NCI-H2171 treated with DMSO at 0.1 percent for 48 hours (cell line): ENCODE measurements around the gene TEX51.

Experiments used
- DNase-seq: peaks from one replicate; lab custom pipeline; 2025; lab: John Stamatoyannopoulos, UW

TEX51 gene

GRCh38 chr2:126914811-126915500 lies 16.3 kb downstream of the TEX51 start:
- peak; percentile 80 for DNase-seq

GRCh38 chr2:126915903-126916302 lies 17.2 kb downstream of the TEX51 start:
- DNase-seq, result no peak

- no peak for DNase-seq
Observed at GRCh38 chr2:126916744-126917143, 18.1 kb downstream of the TEX51 start.

GRCh38 chr2:126921066-126921465 lies 22.4 kb downstream of the TEX51 start:
- DNase-seq, result no peak

GRCh38 chr2:126930970-126931590 lies 32.4 kb downstream of the TEX51 start:
- DNase-seq, result no peak

GRCh38 chr2:126932529-126932928 lies 33.8 kb downstream of the TEX51 start:
- DNase-seq, result no peak

GRCh38 chr2:126932966-126933710 lies 34.4 kb downstream of the TEX51 start:
- peak; percentile 76 for DNase-seq

- DNase-seq, result no peak
Observed at GRCh38 chr2:126933711-126934091, 35.0 kb downstream of the TEX51 start.

GRCh38 chr2:126934809-126935208 lies 36.1 kb downstream of the TEX51 start:
- no peak for DNase-seq

- no peak for DNase-seq
Observed at GRCh38 chr2:126935774-126936173, 37.1 kb downstream of the TEX51 start.

GRCh38 chr2:126936219-126936723 lies 37.6 kb downstream of the TEX51 start:
- no peak for DNase-seq

- DNase-seq, result no peak
Observed at GRCh38 chr2:126940331-126940730, 41.6 kb downstream of the TEX51 start.

- DNase-seq, result no peak
Observed at GRCh38 chr2:126942427-126943203, 43.9 kb downstream of the TEX51 start.

GRCh38 chr2:126943612-126944348 lies 45.1 kb downstream of the TEX51 start:
- DNase-seq, result no peak

GRCh38 chr2:126945118-126945517 lies 46.4 kb downstream of the TEX51 start:
- DNase-seq, result no peak

GRCh38 chr2:126946318-126947102 lies 47.8 kb downstream of the TEX51 start:
- DNase-seq, result no peak

- no peak for DNase-seq
Observed at GRCh38 chr2:126947103-126947429, 48.4 kb downstream of the TEX51 start.

- no peak for DNase-seq
Observed at GRCh38 chr2:126949775-126950174, 51.1 kb downstream of the TEX51 start.

- DNase-seq, result no peak
Observed at GRCh38 chr2:126950504-126950903, 51.8 kb downstream of the TEX51 start.
